ENCODE results near the gene ANKRD63. TPM values are rescaled to one million over a fixed set of nuclear protein-coding genes. Genes with fewer than 3 reads are reported as not detected.

The ANKRD63 gene
- total RNA-seq, 4 donors from 2014 or later: not detected

- Histone ChIP-seq H3K4me3 (no peak overlapping the region), H3K4me1 (peaks cover 0 to 12% (median 5%) of the 10 kb centered on the region in 4 donors), H3K9me3 (no peaks in the 10 kb centered on the region), H3K27ac (no peak overlapping the region), H3K36me3 (no peaks in the 10 kb centered on the region), H3K27me3 (peaks cover 0 to 37% of the 10 kb centered on the region in 2 donors)
- 87 to 94% methylated on average over 4 to 5 of the region's 5 CpGs for WGBS, 2 donors
- TF ChIP-seq EP300 (IDR thresholded peaks at IDR 0.05) (no peak), CTCF (IDR thresholded peaks at IDR 0.05) (no peak), POLR2A (IDR thresholded peaks at IDR 0.05) (no peak)
- no peak for DNase-seq (ENCODE audit: low spot score in 2 of 2)
Measured at GRCh38 chr15:40275523-40275922, 7.3 kb downstream of the ANKRD63 start.

GRCh38 chr15:40274350-40275274 lies 8.3 kb downstream of the ANKRD63 start:
- DNase-seq (ENCODE audit: low spot score in 2 of 2): peak; percentile 66 to 85

GRCh38 chr15:40273428-40273827 lies 9.4 kb downstream of the ANKRD63 start:
- DNase-seq (ENCODE audit: low spot score in 2 of 2): no peak
- WGBS, 2 donors: 90 to 93% methylated on average over 8 to 9 of the region's 9 CpGs
- Histone ChIP-seq H3K27ac (no peak overlapping the region), H3K4me1 (peaks cover 0 to 3% (median 0%) of the 10 kb centered on the region in 4 donors), H3K36me3 (no peaks in the 10 kb centered on the region), H3K4me3 (no peak overlapping the region), H3K9me3 (no peaks in the 10 kb centered on the region), H3K27me3 (peaks cover 0 to 18% of the 10 kb centered on the region in 2 donors)
- TF ChIP-seq POLR2A (IDR thresholded peaks at IDR 0.05): no peak
- no peak for TF ChIP-seq EP300 (IDR thresholded peaks at IDR 0.05)
- no peak for TF ChIP-seq CTCF (IDR thresholded peaks at IDR 0.05)

More at GRCh38 chr15:40274350-40275274, 8.3 kb downstream of the ANKRD63 start:
- Histone ChIP-seq H3K27ac (no peak overlapping the region), H3K9me3 (no peaks in the 10 kb centered on the region), H3K4me3 (no peak overlapping the region), H3K36me3 (no peaks in the 10 kb centered on the region), H3K27me3 (peaks cover 0 to 28% of the 10 kb centered on the region in 2 donors), H3K4me1 (peaks cover 0 to 9% (median 1%) of the 10 kb centered on the region in 4 donors)
- TF ChIP-seq EP300 (IDR thresholded peaks at IDR 0.05) (peak in 1 of 2 donors; percentile 45), POLR2A (IDR thresholded peaks at IDR 0.05) (no peak), CTCF (IDR thresholded peaks at IDR 0.05) (peak; percentile 98 to 100 (median 100))
- 44 to 59% methylated on average over 12 to 26 of the region's 26 CpGs for WGBS, 2 donors

GRCh38 chr15:40272485-40273056 lies 10.3 kb downstream of the ANKRD63 start:
- H3K9me3 ChIP-seq: no peaks in the 10 kb centered on the region
- no peak overlapping the region for H3K27ac ChIP-seq
- no peaks in the 10 kb centered on the region for H3K36me3 ChIP-seq
- no peak overlapping the region for H3K4me3 ChIP-seq
- peaks cover 0 to 3% (median 0%) of the 10 kb centered on the region in 4 donors for H3K4me1 ChIP-seq
- DNase-seq (ENCODE audit: low spot score in 2 of 2): no peak
- peaks cover 0 to 9% of the 10 kb centered on the region in 2 donors for H3K27me3 ChIP-seq
- no peak for TF ChIP-seq CTCF (IDR thresholded peaks at IDR 0.05)
- no peak for TF ChIP-seq EP300 (IDR thresholded peaks at IDR 0.05)
- TF ChIP-seq POLR2A (IDR thresholded peaks at IDR 0.05): no peak
- WGBS, 2 donors: 81 to 84% methylated on average over 12 to 20 of the region's 20 CpGs

Measured in tibial nerve (tissue), 4 donors.